ENCODE measurements around the gene TCF4.

DNA sequence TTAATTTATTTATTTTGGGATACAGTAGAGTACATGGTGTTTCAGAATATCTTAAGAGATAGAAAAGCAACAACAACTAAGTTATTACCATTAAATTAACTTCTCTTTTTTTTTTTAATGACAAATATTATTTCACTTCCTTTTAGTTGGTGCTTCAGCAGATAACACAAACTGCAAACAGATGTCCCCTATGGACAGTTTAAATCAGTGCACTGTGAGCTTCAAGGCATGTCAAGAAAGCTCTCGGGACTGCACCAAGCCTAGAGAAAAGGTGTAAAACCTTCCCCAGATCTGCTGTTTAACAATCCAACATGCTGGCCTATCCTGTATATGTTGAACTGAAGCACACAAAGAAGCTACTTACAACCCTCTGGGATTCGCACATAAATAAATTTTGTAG lies 122.7 kb downstream of the TCF4 start:
- TF ChIP-seq POLR2AphosphoS5 (IDR thresholded peaks at IDR 0.05; ENCODE audit: low read depth, low read length) (no peak), POLR2A (IDR thresholded peaks at IDR 0.05; ENCODE audit: low read depth, low read length) (no peak)
